Muscle of back (tissue), 11 donors: ENCODE measurements around the gene CYSRT1. TPM values are rescaled to one million over a fixed set of nuclear protein-coding genes. Genes with fewer than 3 reads are reported as not detected.

Experiments used
- DNase-seq, 3 donors: peaks; one replicate each; pipeline versions ENCODE4 v3.0.0 to v3.0.0-alpha.2; 2013
- polyA plus RNA-seq, 10 donors: library from polyadenylated mRNA; unstranded; fragments of 120-200 nt; gene quantifications; one replicate each; pipeline ENCODE4 v1.2.1, GENCODE V29; 2013; ENCODE audit not compliant: insufficient read length in 10 of 10

The CYSRT1 gene
- polyA plus RNA-seq, 10 donors: 0.93 to 3.3 (median 2.0) TPM

GRCh38 chr9:137226338-137227053 is 1.5 kb downstream of the CYSRT1 start:
- DNase-seq: no peak

GRCh38 chr9:137227054-137227852 is 2.3 kb downstream of the CYSRT1 start, which contains the start of gene RNF224:
Gene RNF224 (plus strand): TSS chr9:137227502. CDS start chr9:137228336, 834 bp downstream.
- peak in 2 of 3 donors; percentile 69 to 77 for DNase-seq

GRCh38 chr9:137227853-137228505 is 3.0 kb downstream of the CYSRT1 start:
- no peak for DNase-seq

- no peak for DNase-seq
Observed at GRCh38 chr9:137228506-137228967, 3.6 kb downstream of the CYSRT1 start.

- DNase-seq: no peak
Observed at GRCh38 chr9:137228968-137229896, 4.3 kb downstream of the CYSRT1 start.

GRCh38 chr9:137229903-137230704 is 5.1 kb downstream of the CYSRT1 start:
- no peak for DNase-seq

GRCh38 chr9:137230705-137231371 is 5.9 kb downstream of the CYSRT1 start, which contains the start of gene SLC34A3:
Gene SLC34A3 (plus strand): TSS chr9:137230901. CDS start chr9:137231703, 802 bp downstream.
- DNase-seq: no peak

GRCh38 chr9:137231372-137232039 is 6.5 kb downstream of the CYSRT1 start:
- no peak for DNase-seq

- DNase-seq: no peak
Observed at GRCh38 chr9:137232101-137232500, 7.1 kb downstream of the CYSRT1 start.

- no peak for DNase-seq
Observed at GRCh38 chr9:137232510-137232909, 7.5 kb downstream of the CYSRT1 start.

GRCh38 chr9:137233143-137233980 is 8.4 kb downstream of the CYSRT1 start:
- DNase-seq: no peak

- no peak for DNase-seq
Observed at GRCh38 chr9:137234055-137234697, 9.2 kb downstream of the CYSRT1 start.

- DNase-seq: no peak
Observed at GRCh38 chr9:137234758-137235423, 9.9 kb downstream of the CYSRT1 start.

- no peak for DNase-seq
Observed at GRCh38 chr9:137235424-137236237, 10.7 kb downstream of the CYSRT1 start.

- peak; percentile 68 to 83 (median 77) for DNase-seq
Observed at GRCh38 chr9:137236238-137236935, 11.4 kb downstream of the CYSRT1 start.
